CD4-positive, alpha-beta T cell treated with Interleukin-4 for 4 hours (primary cell): ENCODE results near the gene GPR152.
"Not testable (repeated sequence)": the region's sequence is repeated elsewhere in the genome, so short reads cannot be mapped to it uniquely, and the experiment has no call there.

Experiments used
- DNase-seq: peaks from one replicate; pipeline ENCODE4 v3.0.0-alpha.2; 2020

The GPR152 gene

GRCh38 chr11:67438158-67438902 is 14.2 kb downstream of the GPR152 start:
- DNase-seq = peak; percentile 72

- no peak for DNase-seq
Observed at GRCh38 chr11:67437809-67438157, 14.7 kb downstream of the GPR152 start.

GRCh38 chr11:67437082-67437808 is 15.3 kb downstream of the GPR152 start, which contains the start of gene PTPRCAP:
Gene PTPRCAP (minus strand): TSS chr11:67437682. CDS start chr11:67437619, 63 bp downstream.
- peak; percentile 70 for DNase-seq

GRCh38 chr11:67436459-67437081 is 16.0 kb downstream of the GPR152 start:
- DNase-seq = peak; percentile 59

GRCh38 chr11:67435727-67436458 is 16.6 kb downstream of the GPR152 start:
- DNase-seq = no peak

- peak; percentile 46 for DNase-seq
Observed at GRCh38 chr11:67435031-67435726, 17.4 kb downstream of the GPR152 start.

- DNase-seq = no peak
Observed at GRCh38 chr11:67434395-67434881, 18.1 kb downstream of the GPR152 start.

- DNase-seq = no peak
Observed at GRCh38 chr11:67433536-67434394, 18.8 kb downstream of the GPR152 start.

- DNase-seq = no peak
Observed at GRCh38 chr11:67432655-67433349, 19.7 kb downstream of the GPR152 start.

GRCh38 chr11:67431346-67432249 is 20.9 kb downstream of the GPR152 start:
- no peak for DNase-seq

GRCh38 chr11:67429722-67430121 is 22.8 kb downstream of the GPR152 start:
- DNase-seq = no peak

- no peak for DNase-seq
Observed at GRCh38 chr11:67429038-67429668, 23.4 kb downstream of the GPR152 start.

GRCh38 chr11:67428052-67429001 is 24.2 kb downstream of the GPR152 start, which contains the start of gene RPS6KB2:
Gene RPS6KB2 (plus strand): TSS chr11:67428494. CDS start chr11:67428546, 52 bp downstream.
- DNase-seq = peak; percentile 98

- DNase-seq = not testable (repeated sequence)
Observed at GRCh38 chr11:67427364-67427859, 25.1 kb downstream of the GPR152 start.

- DNase-seq = no peak
Observed at GRCh38 chr11:67423891-67424613, 28.5 kb downstream of the GPR152 start.

GRCh38 chr11:67423466-67423865 is 29.1 kb downstream of the GPR152 start:
- DNase-seq = no peak

GRCh38 chr11:67422891-67423290 is 29.6 kb downstream of the GPR152 start:
- DNase-seq = no peak
